ENCODE data around the gene CPNE6. TPM values are rescaled to one million over a fixed set of nuclear protein-coding genes. Genes with fewer than 3 reads are reported as not detected.

The CPNE6 gene
- total and polyA plus RNA-seq, 2 of the 13 experiments (the other 11 are each of a cell fraction or from before 2014, with no cell fraction given): not detected

GRCh38 chr14:24080888-24081738 is 9.8 kb downstream of the CPNE6 start (continued):
- TF ChIP-seq ZNF44 (CRISPR knock-in tag; IDR thresholded peaks at IDR 0.05) (no peak), ZNF720 (CRISPR knock-in tag; IDR thresholded peaks at IDR 0.05) (no peak), HNF4G (IDR thresholded peaks at IDR 0.05; ENCODE audit: borderline replicate concordance, low read depth, low read length) (no peak), HNF4G (CRISPR knock-in tag; IDR thresholded peaks at IDR 0.05; ENCODE audit: borderline replicate concordance, low read depth) (no peak), CBX1 (IDR thresholded peaks at IDR 0.05; ENCODE audit: low read depth) (peak; percentile 3), AKNA (CRISPR knock-in tag; IDR thresholded peaks at IDR 0.05; ENCODE audit: borderline replicate concordance) (no peak), E2F1 (CRISPR knock-in tag; IDR thresholded peaks at IDR 0.05) (no peak), ZNF746 (CRISPR knock-in tag; IDR thresholded peaks at IDR 0.05) (peak; percentile 50; the same call in 1 of the 2 replicates), FOXJ3 (CRISPR knock-in tag; IDR thresholded peaks at IDR 0.05; ENCODE audit: borderline replicate concordance) (no peak), ZNF263 (CRISPR knock-in tag; IDR thresholded peaks at IDR 0.05) (no peak), MNT (IDR thresholded peaks at IDR 0.05) (no peak), ZNF605 (CRISPR knock-in tag; IDR thresholded peaks at IDR 0.05) (no peak), ZBTB2 (CRISPR knock-in tag; IDR thresholded peaks at IDR 0.05; ENCODE audit: low read depth) (0 out of 2 replicates have a peak, but pooled peaks have one; percentile 20), NONO (IDR thresholded peaks at IDR 0.05) (no peak), NONO (CRISPR knock-in tag; conservative IDR thresholded peaks at IDR 0.05) (peak; percentile 33; the same call in 1 of the 2 replicates), POLR2AphosphoS5 (IDR thresholded peaks at IDR 0.05; ENCODE audit: low read depth, low read length) (peak; percentile 30; the same call in 1 of the 2 replicates), ZNF34 (CRISPR knock-in tag; IDR thresholded peaks at IDR 0.05; ENCODE audit: borderline replicate concordance) (no peak), MTA1 (CRISPR knock-in tag; IDR thresholded peaks at IDR 0.05; ENCODE audit: borderline replicate concordance) (no peak; the same call in 1 of the 2 replicates), SNAI1 (CRISPR knock-in tag; IDR thresholded peaks at IDR 0.05; ENCODE audit: borderline replicate concordance) (no peak), ZNF841 (CRISPR knock-in tag; IDR thresholded peaks at IDR 0.05; ENCODE audit: borderline replicate concordance) (no peak), RARG (CRISPR knock-in tag; IDR thresholded peaks at IDR 0.05; ENCODE audit: low read depth) (no peak)

Data from HepG2 (cell line).